ENCODE measurements around the gene IQGAP2. TPM values are rescaled to one million over a fixed set of nuclear protein-coding genes. Genes with fewer than 3 reads are reported as not detected.

The IQGAP2 gene
- total RNA-seq, 1 donor from 2014 or later: 1.3 TPM

DNA sequence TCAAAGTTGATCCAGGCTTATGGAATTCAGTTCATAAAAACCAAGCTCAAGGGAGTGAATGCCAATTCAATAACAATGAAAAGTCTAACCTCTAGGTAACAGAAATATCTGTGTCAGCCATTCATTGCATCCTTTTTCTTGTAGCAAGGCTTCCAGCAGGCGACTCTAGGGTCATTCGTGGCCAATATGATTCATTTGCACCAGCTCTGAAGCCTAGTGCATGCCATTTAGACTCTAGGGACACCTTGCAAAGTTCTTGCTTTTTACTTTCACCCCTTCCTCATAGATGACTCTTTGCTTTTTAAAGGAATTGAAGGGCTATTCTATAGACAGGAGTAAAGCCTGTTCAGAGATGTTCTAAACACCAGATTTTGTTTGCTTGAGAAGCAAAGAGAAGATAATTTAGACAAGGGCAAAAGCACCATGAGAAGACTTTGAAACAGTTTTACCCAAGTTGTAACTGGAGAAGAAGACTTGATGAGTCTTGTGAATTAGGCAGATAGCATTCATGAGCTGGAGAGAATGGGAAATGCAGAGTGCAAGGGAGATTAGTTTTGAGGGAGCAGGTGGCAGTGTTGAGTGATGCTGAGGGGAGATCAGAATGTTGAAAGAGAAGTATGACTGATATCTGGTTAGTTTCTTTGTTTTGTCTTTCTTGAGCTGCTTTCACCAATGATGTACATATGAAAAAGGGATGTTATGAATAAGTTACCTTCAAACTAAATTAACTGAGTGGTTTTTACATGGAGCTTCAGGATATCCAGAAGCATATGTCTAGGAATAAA is 125.7 kb downstream of the IQGAP2 start:
- DNase-seq (ENCODE audit: low read depth): no peak
- no peak overlapping the region for H3K4me3 ChIP-seq (ENCODE audit: low read depth, low read length)
- TF ChIP-seq, protein P1, sequence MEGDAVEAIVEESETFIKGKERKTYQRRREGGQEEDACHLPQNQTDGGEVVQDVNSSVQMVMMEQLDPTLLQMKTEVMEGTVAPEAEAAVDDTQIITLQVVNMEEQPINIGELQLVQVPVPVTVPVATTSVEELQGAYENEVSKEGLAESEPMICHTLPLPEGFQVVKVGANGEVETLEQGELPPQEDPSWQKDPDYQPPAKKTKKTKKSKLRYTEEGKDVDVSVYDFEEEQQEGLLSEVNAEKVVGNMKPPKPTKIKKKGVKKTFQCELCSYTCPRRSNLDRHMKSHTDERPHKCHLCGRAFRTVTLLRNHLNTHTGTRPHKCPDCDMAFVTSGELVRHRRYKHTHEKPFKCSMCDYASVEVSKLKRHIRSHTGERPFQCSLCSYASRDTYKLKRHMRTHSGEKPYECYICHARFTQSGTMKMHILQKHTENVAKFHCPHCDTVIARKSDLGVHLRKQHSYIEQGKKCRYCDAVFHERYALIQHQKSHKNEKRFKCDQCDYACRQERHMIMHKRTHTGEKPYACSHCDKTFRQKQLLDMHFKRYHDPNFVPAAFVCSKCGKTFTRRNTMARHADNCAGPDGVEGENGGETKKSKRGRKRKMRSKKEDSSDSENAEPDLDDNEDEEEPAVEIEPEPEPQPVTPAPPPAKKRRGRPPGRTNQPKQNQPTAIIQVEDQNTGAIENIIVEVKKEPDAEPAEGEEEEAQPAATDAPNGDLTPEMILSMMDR (conservative IDR thresholded peaks at IDR 0.05; ENCODE audit: low read depth, low read length): no peak

DNA sequence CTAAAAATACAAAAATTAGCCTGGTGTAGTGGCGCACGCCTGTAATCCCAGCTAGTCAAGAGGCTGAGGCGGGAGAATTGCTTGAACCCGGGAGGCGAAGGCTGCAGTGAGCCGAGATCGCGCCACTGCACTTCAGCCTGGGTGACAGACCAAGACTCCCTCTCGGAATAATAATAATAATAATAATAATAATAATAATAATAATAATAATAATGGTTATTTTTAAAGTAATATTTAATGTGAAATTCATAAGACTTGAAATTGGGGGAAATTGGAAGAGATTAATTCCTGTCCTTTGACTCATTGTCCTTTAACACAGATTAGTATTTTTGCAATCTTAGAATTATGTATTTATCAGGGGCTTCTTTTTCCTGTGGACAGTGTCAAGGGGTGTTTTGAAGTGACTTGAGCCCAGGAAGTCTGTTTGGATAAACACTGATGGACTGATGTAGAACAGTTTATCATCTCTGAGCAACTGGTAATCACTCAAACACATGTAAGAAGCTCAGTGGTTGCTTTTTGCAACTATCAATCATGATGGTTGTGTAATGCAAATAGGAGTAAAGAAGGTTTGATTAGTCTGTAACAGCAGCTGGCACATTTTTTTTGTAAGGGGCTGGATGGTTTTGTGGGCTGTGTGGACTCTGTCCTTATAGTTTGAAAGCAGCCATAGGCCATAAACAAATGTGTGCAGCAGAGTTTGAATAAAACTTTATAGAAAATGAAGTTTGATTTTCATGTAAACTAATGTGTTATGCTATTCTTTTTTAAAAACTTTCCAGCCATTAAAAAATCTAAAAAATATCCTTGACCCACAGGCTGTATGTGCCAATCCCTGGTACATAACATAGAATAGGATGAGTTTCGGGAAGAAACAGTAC is 126.6 kb downstream of the IQGAP2 start:
- no peak for DNase-seq (ENCODE audit: low read depth)
- TF ChIP-seq, protein P1 (conservative IDR thresholded peaks at IDR 0.05; ENCODE audit: low read depth, low read length): no peak
- H3K4me3 ChIP-seq (ENCODE audit: low read depth, low read length): no peak overlapping the region

DNA sequence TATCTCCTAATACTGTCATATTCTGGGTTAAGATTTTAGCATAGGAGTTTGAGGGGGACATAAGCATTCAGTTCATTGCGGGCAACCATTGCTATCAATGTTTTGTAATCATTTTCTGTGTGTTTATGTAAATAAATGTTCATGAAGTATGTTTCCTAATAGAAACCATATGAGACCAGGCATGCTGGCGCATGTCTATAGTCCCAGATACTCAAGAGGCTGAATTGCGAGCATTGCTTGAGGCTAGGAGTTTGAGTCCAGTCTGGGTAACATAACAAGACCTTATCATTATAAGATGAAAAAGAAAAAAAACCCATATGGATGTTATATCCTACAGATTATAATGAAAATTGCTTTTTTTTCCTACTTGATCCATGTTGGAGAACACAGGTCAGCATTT is 129.0 kb downstream of the IQGAP2 start:
- no peak overlapping the region for H3K4me3 ChIP-seq (ENCODE audit: low read depth, low read length)
- TF ChIP-seq, protein P1 (conservative IDR thresholded peaks at IDR 0.05; ENCODE audit: low read depth, low read length): no peak
- DNase-seq (ENCODE audit: low read depth): no peak

DNA sequence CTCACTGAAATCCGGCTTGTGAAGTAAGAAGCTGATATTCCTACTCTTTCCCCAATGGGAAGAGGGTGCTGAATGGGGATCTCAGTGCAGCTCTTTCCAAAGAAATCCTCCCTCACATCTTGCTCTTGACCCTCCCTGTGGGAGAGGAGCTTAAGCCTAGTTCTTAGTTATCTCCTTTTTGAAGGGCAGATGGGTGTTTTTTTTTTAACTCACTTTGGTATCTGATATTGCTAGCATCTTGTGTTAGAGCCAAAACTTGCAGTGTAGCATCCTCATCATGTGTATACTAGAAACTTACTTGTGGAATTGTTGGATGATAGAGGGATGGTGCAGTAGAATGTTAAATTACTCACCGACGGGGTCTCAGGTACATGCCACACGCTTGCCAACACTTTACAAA is 129.9 kb downstream of the IQGAP2 start:
- no peak for DNase-seq (ENCODE audit: low read depth)
- no peak overlapping the region for H3K4me3 ChIP-seq (ENCODE audit: low read depth, low read length)
- TF ChIP-seq, protein P1 (conservative IDR thresholded peaks at IDR 0.05; ENCODE audit: low read depth, low read length): no peak

DNA sequence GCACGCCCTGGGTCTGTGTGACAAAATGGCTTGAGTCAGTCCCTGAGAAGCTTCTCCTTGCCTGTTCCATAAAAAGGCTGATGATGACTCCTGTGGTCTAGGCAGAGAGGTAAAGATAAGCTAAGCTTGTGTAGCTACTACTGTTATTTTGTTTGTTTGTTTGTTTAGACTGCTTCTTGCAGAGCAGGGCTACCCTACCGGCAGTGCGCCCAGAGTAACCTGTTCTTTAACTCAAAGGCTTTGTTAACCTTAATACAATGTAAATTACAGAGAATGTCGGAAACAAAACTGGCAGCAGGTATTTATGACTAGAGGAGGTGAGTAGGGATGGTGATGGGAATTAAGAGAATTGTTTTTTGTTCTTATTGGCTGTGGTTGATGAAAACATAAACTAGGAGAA is 132.5 kb downstream of the IQGAP2 start:
- TF ChIP-seq, protein P1 (conservative IDR thresholded peaks at IDR 0.05; ENCODE audit: low read depth, low read length): no peak
- no peak for DNase-seq (ENCODE audit: low read depth)
- H3K4me3 ChIP-seq (ENCODE audit: low read depth, low read length): no peak overlapping the region

DNA sequence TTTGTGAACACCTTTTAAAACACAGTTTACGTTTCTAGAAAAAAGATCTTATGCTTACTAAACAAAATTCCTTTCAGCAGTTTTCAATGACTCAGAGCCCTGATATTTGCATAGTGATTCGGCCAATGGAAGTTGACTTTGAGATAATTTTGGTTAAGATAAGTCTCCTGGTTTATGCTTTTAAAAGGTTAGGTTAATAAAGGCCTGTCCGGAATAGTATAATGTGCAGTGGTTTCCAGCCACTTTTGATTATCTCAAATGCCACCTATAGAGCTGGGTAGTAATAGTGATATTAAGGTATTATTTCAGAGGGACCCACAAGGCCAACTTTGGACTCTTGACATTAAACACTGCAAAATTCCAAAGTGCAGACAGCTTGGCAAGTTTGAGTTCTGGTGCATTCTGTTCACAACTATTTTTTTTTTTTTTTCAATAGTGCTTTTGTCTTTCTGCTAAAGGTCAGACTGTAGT is 134.0 kb downstream of the IQGAP2 start:
- no peak for DNase-seq (ENCODE audit: low read depth)
- H3K4me3 ChIP-seq (ENCODE audit: low read depth, low read length): no peak overlapping the region
- TF ChIP-seq, protein P1 (conservative IDR thresholded peaks at IDR 0.05; ENCODE audit: low read depth, low read length): no peak
